Tibial artery (tissue), 4 donors: Measurements from ENCODE around the gene CCDC39.

Experiments
- DNase-seq, 2 donors: peaks; one replicate each; pipeline ENCODE4 v3.0.0-alpha.2; 2019
- H3K27ac ChIP-seq, 2 donors: fragments of 200-600 bp; sonication (generic) in 1 of 2; 1 replicate in 1 of 2; 2 replicates in 1 of 2; pipeline ENCODE4 v1.5.1; 2018 to 2019; ENCODE audit warnings: mild to moderate bottlenecking in 1 of 2
- H3K27me3 ChIP-seq, 2 donors: fragments of 200-600 bp; sonication (generic) in 1 of 2; one replicate each; pipeline versions ENCODE4 v1.5.1 to v1.6.0; 2016 to 2019
- H3K36me3 ChIP-seq, 3 donors: fragments of 200-600 bp; sonication (generic) in 2 of 3; one replicate each; pipeline ENCODE4 v1.5.1; 2016 to 2019; ENCODE audit warnings: mild to moderate bottlenecking in 2 of 3
- H3K4me1 ChIP-seq, 4 donors: fragments of 200-600 bp; sonication (generic) in 2 of 4; 1 replicate in 3 of 4; 2 replicates in 1 of 4; pipeline ENCODE4 v1.5.1; 2016 to 2019
- H3K4me3 ChIP-seq, 2 donors: fragments of 200-600 bp; sonication (generic) in 1 of 2; 1 replicate in 1 of 2; 2 replicates in 1 of 2; pipeline ENCODE4 v1.5.1; 2018 to 2019; ENCODE audit warnings: mild to moderate bottlenecking in 2 of 2
- H3K9me3 ChIP-seq, 3 donors: fragments of 200-600 bp; sonication (generic) in 1 of 3; one replicate each; pipeline ENCODE4 v1.5.1; 2016 to 2019
- CTCF ChIP-seq, 2 experiments: fragments of 200-600 bp in 1 of 2; fragments of 450-650 bp in 1 of 2; IDR thresholded peaks; one replicate each; pipeline ENCODE4 v1.5.1; 2017 to 2019; ENCODE audit warnings: antibody characterized with exemption in 2 of 2, mild to moderate bottlenecking in 1 of 2, moderate library complexity in 1 of 2
- intact Hi-C: fragments of 100-400 bp; cut with DNase I; formaldehyde crosslinking; loops from one replicate; pipeline ENCODE4 v1.15.0; 2023; ENCODE audit warnings: low total_unique reads

The CCDC39 gene

GRCh38 chr3:180646187-180646790, 33.0 kb downstream of the CCDC39 start:
- Histone ChIP-seq H3K9me3 (no peaks in the 10 kb centered on the region), H3K27ac (no peak overlapping the region), H3K4me1 (no peaks in the 10 kb centered on the region), H3K4me3 (no peak overlapping the region), H3K27me3 (no peaks in the 10 kb centered on the region), H3K36me3 (no peaks in the 10 kb centered on the region)
- no peak for TF ChIP-seq CTCF (IDR thresholded peaks at IDR 0.05)
- intact Hi-C loops: no loop called here
- no peak for DNase-seq

- no peaks in the 10 kb centered on the region for H3K27me3 ChIP-seq
- H3K4me3 ChIP-seq: no peak overlapping the region
- H3K36me3 ChIP-seq: no peaks in the 10 kb centered on the region
- no peaks in the 10 kb centered on the region for H3K9me3 ChIP-seq
- H3K4me1 ChIP-seq: no peaks in the 10 kb centered on the region
- intact Hi-C loops: no loop called here
- no peak overlapping the region for H3K27ac ChIP-seq
- no peak for DNase-seq
- no peak for TF ChIP-seq CTCF (IDR thresholded peaks at IDR 0.05)
Observed at GRCh38 chr3:180640987-180641386, 38.3 kb downstream of the CCDC39 start.

GRCh38 chr3:180633722-180634121, 45.6 kb downstream of the CCDC39 start:
- DNase-seq: no peak
- no peak overlapping the region for H3K27ac ChIP-seq
- H3K36me3 ChIP-seq: no peaks in the 10 kb centered on the region
- no peak overlapping the region for H3K4me3 ChIP-seq
- intact Hi-C loops: no loop called here
- no peaks in the 10 kb centered on the region for H3K9me3 ChIP-seq
- TF ChIP-seq CTCF (IDR thresholded peaks at IDR 0.05): no peak
- H3K27me3 ChIP-seq: no peaks in the 10 kb centered on the region
- no peaks in the 10 kb centered on the region for H3K4me1 ChIP-seq

GRCh38 chr3:180631317-180631716, 48.0 kb downstream of the CCDC39 start:
- DNase-seq: no peak
- no peak overlapping the region for H3K4me3 ChIP-seq
- no peak overlapping the region for H3K27ac ChIP-seq
- H3K27me3 ChIP-seq: no peaks in the 10 kb centered on the region
- H3K9me3 ChIP-seq: no peaks in the 10 kb centered on the region
- TF ChIP-seq CTCF (IDR thresholded peaks at IDR 0.05): no peak
- intact Hi-C loops: no loop called here
- H3K4me1 ChIP-seq: no peaks in the 10 kb centered on the region
- peaks cover 0 to 5% (median 0%) of the 10 kb centered on the region in 3 donors for H3K36me3 ChIP-seq

GRCh38 chr3:180630371-180630770, 48.9 kb downstream of the CCDC39 start:
- H3K36me3 ChIP-seq: peaks cover 0 to 5% (median 0%) of the 10 kb centered on the region in 3 donors
- H3K4me1 ChIP-seq: no peaks in the 10 kb centered on the region
- no peak overlapping the region for H3K27ac ChIP-seq
- intact Hi-C loops: no loop called here
- no peaks in the 10 kb centered on the region for H3K27me3 ChIP-seq
- no peaks in the 10 kb centered on the region for H3K9me3 ChIP-seq
- TF ChIP-seq CTCF (IDR thresholded peaks at IDR 0.05): no peak
- DNase-seq: no peak
- H3K4me3 ChIP-seq: no peak overlapping the region

- H3K9me3 ChIP-seq: no peaks in the 10 kb centered on the region
- H3K4me3 ChIP-seq: no peak overlapping the region
- DNase-seq: no peak
- TF ChIP-seq CTCF (IDR thresholded peaks at IDR 0.05): no peak
- no peaks in the 10 kb centered on the region for H3K4me1 ChIP-seq
- no peaks in the 10 kb centered on the region for H3K27me3 ChIP-seq
- no peak overlapping the region for H3K27ac ChIP-seq
- intact Hi-C loops: no loop called here
- peaks cover 0 to 5% (median 0%) of the 10 kb centered on the region in 3 donors for H3K36me3 ChIP-seq
Observed at GRCh38 chr3:180626844-180627243, 52.4 kb downstream of the CCDC39 start.
